ENCODE results near the gene AMIGO2. TPM values are rescaled to one million over a fixed set of nuclear protein-coding genes. Genes with fewer than 3 reads are reported as not detected.

AMIGO2 gene
- total and polyA plus RNA-seq, 2 donors (not counting 1 experiment from before 2014, with no cell fraction given) = 6.9 to 12.4 TPM

GRCh38 chr12:47048541-47048940 lies 31.2 kb downstream of the AMIGO2 start:
- no peaks in the 10 kb centered on the region for H3K4me1 ChIP-seq (ENCODE audit: control insufficient read depth, extremely low read depth, insufficient read depth, low read length)
- H3K27me3 ChIP-seq (ENCODE audit: control insufficient read depth, insufficient read depth, low read length) = no peaks in the 10 kb centered on the region
- no peaks in the 10 kb centered on the region for H3K79me2 ChIP-seq (ENCODE audit: control insufficient read depth, insufficient read depth, low read length)
- no peak for DNase-seq (ENCODE audit: low read depth in 2 of 2)
- no peaks in the 10 kb centered on the region for H3K9me3 ChIP-seq (ENCODE audit: control insufficient read depth, insufficient read depth, low read depth, low read length)
- TF ChIP-seq EZH2 (IDR thresholded peaks at IDR 0.05; ENCODE audit: low read length, missing control alignments) = no peak
- H3K27ac ChIP-seq (ENCODE audit: insufficient read depth, low read length) = no peak overlapping the region
- no peak overlapping the region for H3K4me2 ChIP-seq (ENCODE audit: extremely low read depth, insufficient read depth, low read length)
- H4K20me1 ChIP-seq (ENCODE audit: control insufficient read depth, extremely low read depth, insufficient read depth, low read length) = no peaks in the 10 kb centered on the region
- no peak overlapping the region for H3K4me3 ChIP-seq (replicated peaks in 1 of 4; ENCODE audit: control extremely low read depth in 1 of 4, insufficient read depth in 1 of 4, low read depth in 3 of 4, low read length in 4 of 4)
- H3K36me3 ChIP-seq (ENCODE audit: control insufficient read depth, insufficient read depth, low read length) = no peaks in the 10 kb centered on the region
- no peak overlapping the region for H3K9ac ChIP-seq (ENCODE audit: insufficient read depth, low read length)
- no peak overlapping the region for H2AFZ ChIP-seq (ENCODE audit: low read length)

DNA sequence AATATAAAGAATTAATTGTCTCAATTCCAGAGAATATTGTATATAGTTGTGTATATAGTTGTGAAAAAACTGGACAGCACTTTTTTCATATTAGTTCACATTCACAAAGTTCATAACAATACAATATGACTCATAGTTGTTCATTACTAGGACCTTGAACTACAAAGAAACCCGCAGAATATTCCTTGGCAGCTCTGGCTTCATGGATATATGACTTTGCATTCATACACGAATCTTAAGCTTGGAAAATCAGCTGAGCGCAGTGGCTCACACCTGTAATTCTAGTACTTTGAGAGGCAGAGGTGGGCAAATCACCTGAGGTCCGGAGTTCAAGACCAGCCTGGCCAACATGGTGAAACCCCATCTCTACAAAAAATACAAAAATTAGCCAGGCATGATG lies 38.4 kb downstream of the AMIGO2 start:
- no peaks in the 10 kb centered on the region for H4K20me1 ChIP-seq (ENCODE audit: control insufficient read depth, extremely low read depth, insufficient read depth, low read length)
- no peak overlapping the region for H3K9ac ChIP-seq (ENCODE audit: insufficient read depth, low read length)
- no peak for TF ChIP-seq EZH2 (IDR thresholded peaks at IDR 0.05; ENCODE audit: low read length, missing control alignments)
- TF ChIP-seq, protein P1, sequence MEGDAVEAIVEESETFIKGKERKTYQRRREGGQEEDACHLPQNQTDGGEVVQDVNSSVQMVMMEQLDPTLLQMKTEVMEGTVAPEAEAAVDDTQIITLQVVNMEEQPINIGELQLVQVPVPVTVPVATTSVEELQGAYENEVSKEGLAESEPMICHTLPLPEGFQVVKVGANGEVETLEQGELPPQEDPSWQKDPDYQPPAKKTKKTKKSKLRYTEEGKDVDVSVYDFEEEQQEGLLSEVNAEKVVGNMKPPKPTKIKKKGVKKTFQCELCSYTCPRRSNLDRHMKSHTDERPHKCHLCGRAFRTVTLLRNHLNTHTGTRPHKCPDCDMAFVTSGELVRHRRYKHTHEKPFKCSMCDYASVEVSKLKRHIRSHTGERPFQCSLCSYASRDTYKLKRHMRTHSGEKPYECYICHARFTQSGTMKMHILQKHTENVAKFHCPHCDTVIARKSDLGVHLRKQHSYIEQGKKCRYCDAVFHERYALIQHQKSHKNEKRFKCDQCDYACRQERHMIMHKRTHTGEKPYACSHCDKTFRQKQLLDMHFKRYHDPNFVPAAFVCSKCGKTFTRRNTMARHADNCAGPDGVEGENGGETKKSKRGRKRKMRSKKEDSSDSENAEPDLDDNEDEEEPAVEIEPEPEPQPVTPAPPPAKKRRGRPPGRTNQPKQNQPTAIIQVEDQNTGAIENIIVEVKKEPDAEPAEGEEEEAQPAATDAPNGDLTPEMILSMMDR (conservative IDR thresholded peaks at IDR 0.05 in 1 of 2, IDR thresholded peaks at IDR 0.05 in 1 of 2; ENCODE audit: low read depth in 1 of 2, low read length in 2 of 2) = no peak
- DNase-seq (ENCODE audit: low read depth in 2 of 2) = no peak
- no peak overlapping the region for H3K4me3 ChIP-seq (replicated peaks in 1 of 4; ENCODE audit: control extremely low read depth in 1 of 4, insufficient read depth in 1 of 4, low read depth in 3 of 4, low read length in 4 of 4)
- no peaks in the 10 kb centered on the region for H3K27me3 ChIP-seq (ENCODE audit: control insufficient read depth, insufficient read depth, low read length)
- no peak overlapping the region for H3K4me2 ChIP-seq (ENCODE audit: extremely low read depth, insufficient read depth, low read length)
- H3K79me2 ChIP-seq (ENCODE audit: control insufficient read depth, insufficient read depth, low read length) = no peaks in the 10 kb centered on the region
- H3K36me3 ChIP-seq (ENCODE audit: control insufficient read depth, insufficient read depth, low read length) = no peaks in the 10 kb centered on the region
- no peaks in the 10 kb centered on the region for H3K4me1 ChIP-seq (ENCODE audit: control insufficient read depth, extremely low read depth, insufficient read depth, low read length)
- no peak overlapping the region for H3K27ac ChIP-seq (ENCODE audit: insufficient read depth, low read length)
- H3K9me3 ChIP-seq (ENCODE audit: control insufficient read depth, insufficient read depth, low read depth, low read length) = no peaks in the 10 kb centered on the region
- H2AFZ ChIP-seq (ENCODE audit: low read length) = no peak overlapping the region

DNA sequence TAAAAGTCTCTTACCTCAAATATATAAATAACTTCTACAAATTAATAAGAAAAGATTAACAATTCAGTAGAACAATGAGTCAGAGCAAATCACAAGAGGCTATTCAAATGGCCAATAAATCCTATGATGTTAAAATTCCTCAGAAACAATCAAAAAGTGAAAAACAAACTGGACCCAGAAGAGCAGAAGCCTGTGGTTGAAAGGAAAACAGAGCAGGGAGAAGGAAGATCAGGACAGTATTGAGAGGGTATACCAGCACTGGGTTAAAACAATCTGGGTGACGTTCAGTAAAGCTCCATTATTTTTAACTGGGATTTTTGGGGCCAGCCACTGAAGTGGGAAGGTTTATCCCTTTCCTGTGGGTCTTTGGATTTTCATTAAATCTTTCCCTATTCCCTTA lies 40.0 kb downstream of the AMIGO2 start:
- no peaks in the 10 kb centered on the region for H4K20me1 ChIP-seq (ENCODE audit: control insufficient read depth, extremely low read depth, insufficient read depth, low read length)
- no peak overlapping the region for H3K4me2 ChIP-seq (ENCODE audit: extremely low read depth, insufficient read depth, low read length)
- H3K79me2 ChIP-seq (ENCODE audit: control insufficient read depth, insufficient read depth, low read length) = no peaks in the 10 kb centered on the region
- H3K9ac ChIP-seq (ENCODE audit: insufficient read depth, low read length) = no peak overlapping the region
- no peak overlapping the region for H3K4me3 ChIP-seq (replicated peaks in 1 of 4; ENCODE audit: control extremely low read depth in 1 of 4, insufficient read depth in 1 of 4, low read depth in 3 of 4, low read length in 4 of 4)
- no peak overlapping the region for H3K27ac ChIP-seq (ENCODE audit: insufficient read depth, low read length)
- no peaks in the 10 kb centered on the region for H3K36me3 ChIP-seq (ENCODE audit: control insufficient read depth, insufficient read depth, low read length)
- TF ChIP-seq, protein P1 (conservative IDR thresholded peaks at IDR 0.05 in 1 of 2, IDR thresholded peaks at IDR 0.05 in 1 of 2; ENCODE audit: low read depth in 1 of 2, low read length in 2 of 2) = no peak
- TF ChIP-seq EZH2 (IDR thresholded peaks at IDR 0.05; ENCODE audit: low read length, missing control alignments) = no peak
- no peaks in the 10 kb centered on the region for H3K4me1 ChIP-seq (ENCODE audit: control insufficient read depth, extremely low read depth, insufficient read depth, low read length)
- no peaks in the 10 kb centered on the region for H3K27me3 ChIP-seq (ENCODE audit: control insufficient read depth, insufficient read depth, low read length)
- no peak for DNase-seq (ENCODE audit: low read depth in 2 of 2)
- no peaks in the 10 kb centered on the region for H3K9me3 ChIP-seq (ENCODE audit: control insufficient read depth, insufficient read depth, low read depth, low read length)
- no peak overlapping the region for H2AFZ ChIP-seq (ENCODE audit: low read length)

All from fibroblast of lung (primary cell).